Fibroblast of lung (primary cell): ENCODE measurements around the gene MMS22L.

Experiments
- CTCF ChIP-seq, 2 donors: IDR thresholded peaks in 1 of 2; conservative IDR thresholded peaks in 1 of 2; 1 replicate in 1 of 2; 2 replicates in 1 of 2; pipeline ENCODE4 v1.5.1; 2011 to 2012; ENCODE audit warnings: low read length in 2 of 2, control low read depth in 1 of 2, inconsistent platforms in 1 of 2, low read depth in 1 of 2, mild to moderate bottlenecking in 1 of 2
- EZH2 ChIP-seq: IDR thresholded peaks from 2 replicates; pipeline ENCODE4 v1.5.1; 2012; ENCODE audit warnings: low read length, control low read depth, mild to moderate bottlenecking; ENCODE audit errors: missing control alignments

- TF ChIP-seq CTCF (conservative IDR thresholded peaks at IDR 0.05 in 1 of 2, IDR thresholded peaks at IDR 0.05 in 1 of 2; ENCODE audit: low read depth in 1 of 2, low read length in 2 of 2), result no peak
- TF ChIP-seq EZH2, result no peak
These were observed 34.0 kb upstream of the MMS22L start for GRCh38 chr6:97316978-97317377.
